Erythroblast (primary cell): Measurements from ENCODE around the gene TRMT6.

ENCODE experiments used
- DNase-seq, 2 experiments: peaks; one replicate each; lab custom pipeline; 2025; lab: John Stamatoyannopoulos, UW
- GATA1 ChIP-seq: IDR thresholded peaks from 2 replicates; pipeline ENCODE4 v1.6.1; 2011; ENCODE audit warnings: low read depth, mild to moderate bottlenecking, control low read depth, low read length, moderate library complexity
- POLR2A ChIP-seq: IDR thresholded peaks from 2 replicates; pipeline ENCODE4 v1.6.1; 2011; ENCODE audit warnings: mild to moderate bottlenecking, low read length

TRMT6 gene

DNA sequence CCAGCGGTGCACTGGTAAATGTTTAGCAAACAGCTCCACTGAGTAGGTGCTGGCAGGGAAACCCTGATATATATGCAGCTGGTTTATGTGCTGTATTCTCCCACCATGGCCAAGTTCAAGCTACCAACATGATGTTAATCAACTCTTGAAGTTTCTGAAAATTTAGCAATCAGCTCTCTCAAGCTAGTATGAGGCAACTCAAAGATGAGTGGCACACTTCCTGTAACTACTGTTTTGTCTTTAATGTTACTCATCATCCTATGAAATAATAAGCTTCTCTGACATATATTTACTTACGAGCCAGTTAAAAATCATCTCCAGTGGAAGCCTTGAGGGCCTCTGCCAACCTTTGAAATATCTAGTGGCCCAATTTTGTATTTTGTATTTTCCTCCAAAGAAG, 54.7 kb downstream of the TRMT6 start:
- TF ChIP-seq POLR2A (no peak), GATA1 (no peak)
- DNase-seq: no peak

DNA sequence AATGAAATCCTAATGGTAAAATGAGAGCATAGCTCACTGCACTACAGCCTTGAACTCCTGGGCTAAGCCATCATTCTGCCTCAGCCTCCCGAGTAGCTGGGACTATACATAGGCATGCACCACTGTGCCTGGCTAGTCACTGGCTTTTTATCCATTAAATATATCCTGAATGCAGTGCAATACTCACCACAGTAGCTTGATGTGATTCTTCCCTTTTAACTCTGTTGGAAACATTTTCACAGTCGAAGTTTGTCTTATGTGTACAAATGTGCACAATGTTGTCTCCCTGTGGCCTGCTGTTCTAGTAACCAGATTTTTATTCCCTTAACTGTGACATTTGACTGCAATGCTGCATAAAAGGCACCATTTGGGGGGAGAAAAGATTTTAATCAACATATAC, 56.7 kb downstream of the TRMT6 start:
- DNase-seq: no peak
- no peak for TF ChIP-seq GATA1
- TF ChIP-seq POLR2A: no peak

DNA sequence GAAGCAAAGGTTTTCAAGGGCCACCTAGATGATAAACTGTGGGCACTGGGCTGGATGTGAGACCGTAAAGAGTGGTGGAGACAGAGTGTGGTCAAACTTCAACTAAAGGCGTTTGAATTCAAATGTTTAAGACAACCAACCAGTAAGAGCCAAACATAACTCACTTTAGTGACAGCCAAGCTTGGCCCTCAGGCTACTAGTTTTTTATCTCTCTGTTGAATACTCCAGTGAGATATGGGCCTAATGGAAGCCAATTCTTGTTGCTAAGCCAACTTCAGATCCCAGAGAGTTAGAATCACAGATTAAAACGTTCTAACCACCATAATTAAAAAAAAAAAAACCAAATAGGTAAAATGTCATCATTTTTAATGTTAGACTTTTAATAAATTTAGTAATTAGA, 57.3 kb downstream of the TRMT6 start:
- DNase-seq: no peak
- no peak for TF ChIP-seq GATA1
- no peak for TF ChIP-seq POLR2A

DNA sequence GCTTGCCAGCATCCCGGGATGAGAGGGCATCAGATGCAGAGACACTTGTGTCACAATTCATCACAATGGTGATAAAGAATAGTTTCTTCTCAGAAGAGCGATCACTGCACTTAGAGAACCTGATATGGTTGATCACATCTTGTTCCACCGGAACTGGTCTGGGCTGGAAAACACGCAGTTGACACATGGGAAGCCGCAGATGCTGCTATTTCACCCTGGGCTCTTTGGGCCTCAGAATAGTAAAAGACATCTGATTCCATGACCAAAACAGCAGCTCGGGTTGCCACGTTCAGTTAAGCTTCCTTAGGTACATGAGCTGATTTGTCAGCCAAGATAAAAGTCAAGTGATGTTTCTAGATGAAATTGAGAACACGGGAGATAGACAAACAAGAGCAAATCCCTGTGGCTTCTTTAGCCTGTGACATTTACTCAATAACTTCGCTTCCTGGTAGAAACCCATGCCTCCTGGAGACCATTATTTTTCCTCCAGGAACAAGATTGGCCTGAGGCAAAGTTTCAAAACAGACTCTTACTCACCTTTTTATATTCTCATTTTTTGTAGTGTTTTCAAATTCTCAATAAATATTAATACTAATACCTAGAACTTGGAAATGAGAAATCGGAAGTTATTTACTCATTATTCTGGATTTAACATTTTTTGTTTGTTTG, 59.4 kb downstream of the TRMT6 start:
- TF ChIP-seq GATA1 (no peak), POLR2A (no peak)
- no peak for DNase-seq

DNA sequence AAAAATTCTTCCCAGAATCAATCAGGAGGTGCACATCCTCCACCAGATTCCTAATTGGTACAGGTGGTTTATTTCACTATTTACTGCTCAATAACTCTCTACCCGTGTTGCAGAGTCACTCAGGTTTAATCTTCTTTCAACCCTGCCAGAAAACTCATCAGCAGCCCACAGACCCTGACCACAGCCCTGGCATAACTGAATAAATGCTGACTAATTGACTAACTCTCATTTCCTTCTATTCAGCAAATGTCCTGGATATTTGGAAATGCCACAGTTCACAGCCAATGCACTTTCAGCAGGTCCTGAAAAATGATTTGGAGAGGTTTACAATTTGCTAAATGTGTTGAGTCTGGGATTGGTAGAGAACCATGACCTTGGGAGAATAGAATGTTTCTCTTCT, 62.3 kb downstream of the TRMT6 start:
- DNase-seq: no peak
- TF ChIP-seq GATA1: no peak
- no peak for TF ChIP-seq POLR2A

DNA sequence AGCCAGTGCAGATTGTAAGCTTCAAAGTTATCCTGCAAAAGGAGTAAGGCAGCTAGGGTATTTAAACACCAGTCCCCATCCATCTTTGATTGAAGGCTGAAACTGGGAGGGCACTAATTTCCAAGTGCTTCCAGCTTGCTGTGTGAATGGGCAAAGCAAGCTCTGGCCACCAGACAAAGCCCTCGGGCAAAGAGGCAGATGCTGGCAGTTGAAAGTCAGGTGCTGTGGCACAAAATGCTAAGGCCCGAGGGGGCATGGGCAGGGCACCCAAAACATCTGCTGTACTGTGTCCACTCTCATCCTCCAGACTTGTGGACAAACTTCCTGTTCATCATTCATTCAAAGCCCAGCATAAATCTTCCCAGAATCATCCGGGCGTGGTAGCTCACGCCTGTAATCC, 62.9 kb downstream of the TRMT6 start:
- DNase-seq: no peak
- TF ChIP-seq POLR2A (no peak), GATA1 (no peak)
